NCI-H1105 (cell line): ENCODE data around the gene SLC6A1.
"Not testable (repeated sequence)": the region's sequence is repeated elsewhere in the genome, so short reads cannot be mapped to it uniquely, and the experiment has no call there.

Experiments
- DNase-seq: peaks from one replicate; lab custom pipeline; 2025; lab: John Stamatoyannopoulos, UW

Gene SLC6A1

GRCh38 chr3:11059799-11060115 is 67.2 kb downstream of the SLC6A1 start:
- DNase-seq = no peak

- peak; percentile 16 for DNase-seq
Measured at GRCh38 chr3:11060500-11061251, 68.1 kb downstream of the SLC6A1 start.

GRCh38 chr3:11061268-11061871 is 68.8 kb downstream of the SLC6A1 start:
- DNase-seq = not testable (repeated sequence)

GRCh38 chr3:11062704-11063103 is 70.2 kb downstream of the SLC6A1 start:
- DNase-seq = no peak

GRCh38 chr3:11071096-11071755 is 78.7 kb downstream of the SLC6A1 start:
- no peak for DNase-seq

- no peak for DNase-seq
Measured at GRCh38 chr3:11072631-11073030, 80.1 kb downstream of the SLC6A1 start.

- no peak for DNase-seq
Measured at GRCh38 chr3:11074011-11074410, 81.5 kb downstream of the SLC6A1 start.

GRCh38 chr3:11074451-11074850 is 81.9 kb downstream of the SLC6A1 start:
- DNase-seq = no peak

GRCh38 chr3:11075122-11075521 is 82.6 kb downstream of the SLC6A1 start:
- DNase-seq = not testable (repeated sequence)

- no peak for DNase-seq
Measured at GRCh38 chr3:11076711-11077110, 84.2 kb downstream of the SLC6A1 start.

GRCh38 chr3:11077466-11077865 is 84.9 kb downstream of the SLC6A1 start:
- no peak for DNase-seq

- no peak for DNase-seq
Measured at GRCh38 chr3:11078826-11079515, 86.4 kb downstream of the SLC6A1 start.

- DNase-seq = no peak
Measured at GRCh38 chr3:11080492-11080891, 87.9 kb downstream of the SLC6A1 start.

GRCh38 chr3:11084098-11084497 is 91.5 kb downstream of the SLC6A1 start:
- no peak for DNase-seq

GRCh38 chr3:11084677-11085076 is 92.1 kb downstream of the SLC6A1 start:
- no peak for DNase-seq

- DNase-seq = no peak
Measured at GRCh38 chr3:11085093-11085840, 92.7 kb downstream of the SLC6A1 start.

GRCh38 chr3:11086856-11087255 is 94.3 kb downstream of the SLC6A1 start:
- DNase-seq = no peak

GRCh38 chr3:11088066-11088465 is 95.5 kb downstream of the SLC6A1 start:
- DNase-seq = no peak

GRCh38 chr3:11088831-11089230 is 96.3 kb downstream of the SLC6A1 start:
- no peak for DNase-seq
